DMS 273 (cell line): Measurements from ENCODE around the gene ONECUT3.

ENCODE experiments used
- DNase-seq: peaks from one replicate; lab custom pipeline; 2025; ENCODE audit not compliant: unreplicated experiment; lab: John Stamatoyannopoulos, UW

Gene ONECUT3

DNA sequence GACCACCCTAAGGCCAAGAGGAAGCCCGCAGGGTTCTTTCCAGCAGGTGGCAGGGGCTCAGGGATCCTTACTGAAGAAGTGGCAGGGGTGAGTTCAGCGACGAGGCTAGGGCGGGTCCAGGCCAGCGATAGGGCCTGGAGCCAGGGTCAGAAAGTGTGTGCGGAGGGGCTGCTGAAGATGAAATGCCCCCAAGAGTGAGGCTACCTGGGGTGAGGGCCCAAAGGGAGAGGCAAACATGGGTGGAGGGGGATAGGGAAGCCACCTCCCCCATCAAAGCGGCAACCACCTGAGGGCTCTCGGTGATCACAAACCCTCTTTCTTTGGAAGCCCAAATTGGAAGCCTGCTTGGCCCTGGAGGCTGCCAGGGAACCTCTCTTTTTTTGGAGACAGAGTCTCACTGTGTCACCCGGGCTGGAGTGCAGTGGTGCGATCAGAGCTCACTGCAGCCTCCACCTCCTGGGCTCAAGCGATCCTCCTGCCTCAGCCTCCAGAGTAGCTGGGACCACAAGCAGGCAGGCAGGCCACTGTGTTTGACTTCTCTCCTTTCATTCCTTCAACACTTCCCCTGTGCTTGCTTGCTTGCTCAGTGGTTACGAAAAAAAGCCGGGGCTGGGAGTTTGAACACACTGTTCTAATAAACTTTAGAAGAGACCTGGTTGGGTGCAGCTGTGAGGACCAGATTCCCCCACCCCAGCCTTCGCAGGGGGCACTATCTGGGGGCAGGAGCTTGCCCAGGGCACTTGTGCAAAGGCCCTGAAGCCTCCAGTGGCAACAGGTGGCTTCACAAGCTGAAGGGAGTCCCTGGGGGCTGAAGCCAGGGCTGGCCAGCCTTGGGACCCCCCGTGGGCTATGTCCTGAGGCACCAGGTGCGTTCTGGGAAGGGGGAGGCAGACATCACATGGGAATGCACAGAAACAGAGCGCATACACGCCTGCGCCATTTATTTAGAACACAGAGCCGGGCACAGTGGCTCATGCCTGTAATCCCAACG lies 60.2 kb downstream of the ONECUT3 start:
- no peak for DNase-seq

DNA sequence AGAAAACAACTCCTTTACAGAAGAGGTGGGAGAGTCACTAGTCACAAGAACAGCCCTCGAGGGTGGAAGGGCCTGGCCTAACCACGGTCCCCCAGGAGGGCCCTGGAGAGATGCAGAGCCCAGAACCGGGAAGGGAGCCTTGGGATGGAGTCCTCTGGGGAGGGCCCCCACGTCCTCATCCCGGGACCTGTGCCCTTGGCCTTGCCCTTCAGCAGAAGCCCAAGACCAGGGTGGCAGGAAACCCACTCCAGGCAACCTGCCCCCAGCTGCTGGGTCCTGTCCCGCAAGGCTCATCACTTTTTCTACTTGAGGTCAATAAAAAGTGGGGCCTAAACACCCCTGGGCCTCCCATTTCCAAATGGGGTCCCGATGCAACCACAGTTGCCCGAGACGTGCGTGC lies 61.1 kb downstream of the ONECUT3 start:
- no peak for DNase-seq

DNA sequence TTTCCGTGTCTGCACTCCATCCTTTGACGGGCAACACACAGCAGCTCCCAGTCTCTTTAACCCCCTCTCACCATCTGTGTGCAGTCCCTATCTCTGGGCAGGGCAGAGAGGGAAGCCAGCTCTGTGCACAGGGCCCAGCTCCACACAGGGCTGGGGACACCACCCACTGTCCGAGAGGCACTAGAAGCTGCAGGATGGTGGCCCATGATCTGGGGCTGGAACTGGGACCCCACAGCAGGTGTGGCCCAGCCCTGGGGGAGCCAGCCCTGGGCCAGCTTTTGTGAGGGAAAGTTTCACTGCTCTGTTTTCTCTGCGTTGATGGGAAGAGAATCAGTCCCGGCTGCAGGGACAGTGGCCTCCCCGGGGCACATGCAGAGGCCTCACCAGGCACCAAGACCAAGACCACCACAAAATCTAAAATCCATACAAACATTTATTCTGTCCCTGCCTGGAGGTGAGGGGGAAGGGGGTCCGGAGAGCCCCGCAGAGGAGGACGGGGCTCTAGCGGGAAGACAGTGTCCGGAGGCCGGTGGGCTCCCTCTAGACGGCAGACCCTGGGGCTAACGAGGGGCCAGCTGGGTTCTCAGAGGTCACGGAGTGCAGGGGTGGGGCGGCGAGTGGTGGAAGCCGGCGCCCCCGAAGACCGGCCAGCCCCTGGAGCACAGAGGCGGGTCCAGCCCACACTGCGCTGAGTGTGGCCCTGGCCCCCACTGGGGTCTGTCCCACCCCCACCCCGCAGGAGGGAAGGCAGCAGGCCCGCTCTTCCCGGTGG lies 61.7 kb downstream of the ONECUT3 start:
- peak; percentile 35 for DNase-seq

DNA sequence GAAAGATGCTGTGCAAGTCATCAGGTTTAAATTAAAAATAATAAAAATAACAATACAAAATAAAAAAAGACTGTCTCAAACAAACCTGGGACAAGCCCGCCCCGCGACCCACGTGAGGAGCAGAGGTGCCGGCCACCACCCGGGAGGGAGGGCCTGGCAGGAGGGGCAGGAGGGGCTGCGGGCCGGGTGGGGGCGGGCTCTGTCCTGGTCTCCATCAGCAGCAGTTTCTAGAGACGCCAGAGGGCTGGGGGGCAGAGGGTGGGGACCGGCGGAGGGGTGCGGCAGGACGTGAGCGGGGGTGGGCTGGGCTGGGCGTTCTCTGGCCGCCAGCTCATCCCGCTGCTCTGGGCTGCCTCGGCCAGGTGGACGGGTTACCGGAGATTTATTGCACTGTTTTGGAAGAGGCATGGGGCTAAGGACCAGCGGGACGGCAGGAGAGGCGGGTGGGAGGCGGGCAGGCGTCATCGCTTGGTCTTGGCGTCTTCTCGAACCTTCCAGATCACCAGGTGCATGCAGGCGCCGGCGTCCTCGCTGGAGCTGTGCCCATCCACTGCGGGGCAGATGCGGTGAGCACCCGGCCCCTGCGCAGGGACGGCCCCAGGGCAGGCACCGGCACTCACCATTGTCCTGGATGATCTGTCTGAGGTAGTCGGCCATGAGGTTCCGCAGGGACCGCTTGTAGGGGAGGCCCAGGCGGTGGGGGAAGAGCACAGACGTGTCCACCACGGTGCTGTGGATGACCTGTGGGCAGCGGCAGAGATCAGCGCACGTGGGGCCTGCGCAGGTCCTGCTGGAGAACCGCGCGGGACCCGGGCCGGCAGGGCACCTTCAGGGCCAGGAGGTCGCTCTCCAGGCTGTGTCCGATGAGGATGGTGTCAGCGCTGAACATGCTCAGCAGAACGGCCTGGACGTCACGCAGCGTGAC lies 62.6 kb downstream of the ONECUT3 start:
- no peak for DNase-seq

DNA sequence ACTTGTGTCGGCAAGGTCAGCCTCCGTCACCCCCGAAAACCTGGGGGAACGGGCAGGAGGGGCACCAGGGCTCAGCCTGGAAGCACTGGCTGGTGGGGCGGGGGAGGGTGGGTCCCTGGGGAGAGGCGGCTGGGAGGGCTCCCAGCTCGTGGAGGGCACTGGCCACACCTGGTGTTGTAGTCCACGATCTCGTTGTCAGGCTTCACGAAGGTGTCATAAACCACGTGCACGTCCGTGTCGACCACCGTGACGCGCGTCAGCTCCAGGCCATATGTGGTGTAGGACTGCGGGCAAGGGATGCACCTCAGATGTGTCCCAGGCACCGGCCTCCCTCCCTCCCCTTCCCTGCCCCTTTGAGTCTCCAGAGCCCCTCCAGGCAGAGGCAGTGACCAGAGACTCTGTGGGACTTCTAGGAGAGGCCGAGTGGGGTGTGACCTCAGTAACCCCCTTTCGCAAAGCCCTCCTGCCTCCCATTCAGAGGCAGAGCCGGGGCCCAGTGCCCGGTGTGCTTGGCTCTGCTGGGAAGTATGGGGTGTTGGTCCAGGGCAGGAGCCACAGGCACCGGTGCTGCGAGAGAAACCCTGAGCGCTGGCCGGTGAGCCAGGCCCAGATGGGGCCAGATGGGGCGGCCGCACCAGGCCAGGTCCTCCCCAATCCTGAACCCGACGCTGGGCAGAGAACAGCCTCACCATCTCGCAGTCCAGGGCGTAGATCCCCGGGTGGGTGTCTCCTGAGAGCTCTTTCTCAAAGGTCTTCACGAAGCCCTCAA lies 63.4 kb downstream of the ONECUT3 start:
- no peak for DNase-seq

DNA sequence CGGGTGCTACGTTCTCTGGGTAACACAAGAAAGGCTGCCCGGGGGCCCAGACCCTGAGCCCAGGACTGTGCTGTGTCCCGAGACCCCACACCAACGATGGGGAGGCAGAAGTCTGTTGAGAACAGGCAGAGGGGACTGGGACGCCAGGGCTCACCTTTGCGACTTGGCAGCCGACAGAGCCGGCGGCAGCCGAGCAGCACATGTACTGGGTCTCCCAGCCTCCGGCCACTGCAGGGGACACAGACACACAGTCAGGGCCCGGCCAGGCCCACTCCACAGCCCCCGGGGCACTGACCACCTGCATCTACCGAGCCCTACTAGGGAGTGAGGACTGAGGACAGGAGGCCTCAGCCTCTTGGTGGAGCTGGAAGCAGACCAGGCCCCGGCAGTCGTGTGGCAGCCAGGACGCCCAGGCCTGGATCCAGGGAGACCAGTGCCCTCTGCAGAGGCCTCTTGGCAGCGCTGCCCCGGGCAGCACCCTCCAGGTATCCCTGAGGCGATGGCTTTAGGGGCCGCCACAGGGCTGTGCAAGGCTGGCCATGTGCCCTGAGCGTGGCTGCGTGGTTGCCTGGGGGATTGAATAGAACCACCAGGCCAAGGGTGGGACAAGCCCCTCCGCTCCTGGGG lies 64.4 kb downstream of the ONECUT3 start:
- no peak for DNase-seq

DNA sequence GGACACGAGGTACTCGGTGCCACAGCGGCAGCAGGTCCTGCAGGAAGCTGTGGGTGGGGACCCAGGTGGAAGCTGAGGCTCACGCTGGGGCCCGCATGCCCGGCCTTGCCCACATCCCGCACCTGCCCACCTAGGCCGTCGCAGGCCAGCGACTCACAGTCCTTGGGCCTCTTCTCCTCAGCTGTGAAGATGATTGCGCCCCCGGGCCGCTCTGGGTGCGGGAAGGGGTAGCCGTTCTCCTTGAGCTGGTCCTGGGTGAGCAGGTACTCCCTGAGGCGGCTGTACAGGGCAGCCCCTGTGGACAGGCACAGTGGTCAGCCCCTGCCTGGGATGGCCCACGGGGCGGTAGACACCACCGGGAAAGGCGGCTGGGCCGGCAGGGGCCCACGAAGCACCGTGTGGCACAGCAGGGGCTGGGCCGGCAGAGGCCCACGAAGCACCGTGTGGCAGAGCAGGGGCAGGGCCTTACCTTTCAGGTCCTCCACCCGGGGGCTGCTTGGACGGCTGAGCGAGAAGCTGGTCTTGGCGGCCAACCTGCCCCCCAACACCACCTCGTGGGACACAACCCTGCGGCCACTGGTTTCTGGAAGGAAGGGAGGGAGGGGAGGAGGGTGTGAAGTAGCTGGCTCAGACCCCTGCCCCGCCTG lies 65.4 kb downstream of the ONECUT3 start:
- no peak for DNase-seq

DNA sequence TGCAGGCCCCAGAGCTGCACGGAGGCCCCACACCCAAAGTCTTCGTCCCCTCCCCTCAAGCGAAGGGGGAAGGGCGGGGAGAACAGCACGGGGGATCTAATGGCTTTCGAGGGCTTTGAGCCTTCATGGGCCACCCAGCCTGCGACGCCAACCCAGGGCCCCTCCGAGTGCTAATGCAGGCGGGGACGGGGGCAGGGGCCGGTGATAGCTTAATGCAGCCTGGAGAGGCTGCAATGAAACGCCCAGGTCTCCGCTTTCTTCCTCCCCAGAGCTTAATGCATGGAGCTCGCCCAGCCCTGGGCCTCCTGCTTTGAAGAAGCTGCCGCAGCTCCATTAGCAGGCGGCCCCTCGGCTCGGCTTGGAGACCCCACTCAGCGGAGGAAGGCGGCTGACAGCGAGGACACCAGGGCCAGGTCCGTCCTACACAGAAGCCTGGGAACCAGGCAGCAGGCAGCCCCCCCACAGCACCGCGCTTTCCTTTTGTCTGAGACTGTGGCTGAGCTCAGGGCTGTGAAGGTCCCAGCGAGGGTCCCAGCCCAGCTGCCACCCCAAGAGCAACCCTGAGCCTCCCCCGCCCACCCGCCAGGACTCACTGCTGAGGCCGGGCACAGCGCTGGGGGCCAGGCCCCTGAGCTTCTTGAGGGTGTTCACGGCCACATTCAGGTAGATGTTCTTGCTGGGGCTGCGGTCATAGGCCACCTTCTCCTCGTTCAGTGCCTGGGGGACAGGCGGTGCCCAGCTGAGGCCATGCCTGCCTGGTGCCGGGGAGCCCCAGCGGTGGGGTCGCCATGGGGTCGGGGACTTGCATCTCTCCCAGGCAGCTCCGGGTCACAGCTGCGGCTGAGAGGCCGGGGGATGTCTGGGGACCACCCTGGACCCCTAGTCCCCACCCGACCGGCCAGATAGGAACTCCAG lies 66.3 kb downstream of the ONECUT3 start:
- DNase-seq, result no peak

DNA sequence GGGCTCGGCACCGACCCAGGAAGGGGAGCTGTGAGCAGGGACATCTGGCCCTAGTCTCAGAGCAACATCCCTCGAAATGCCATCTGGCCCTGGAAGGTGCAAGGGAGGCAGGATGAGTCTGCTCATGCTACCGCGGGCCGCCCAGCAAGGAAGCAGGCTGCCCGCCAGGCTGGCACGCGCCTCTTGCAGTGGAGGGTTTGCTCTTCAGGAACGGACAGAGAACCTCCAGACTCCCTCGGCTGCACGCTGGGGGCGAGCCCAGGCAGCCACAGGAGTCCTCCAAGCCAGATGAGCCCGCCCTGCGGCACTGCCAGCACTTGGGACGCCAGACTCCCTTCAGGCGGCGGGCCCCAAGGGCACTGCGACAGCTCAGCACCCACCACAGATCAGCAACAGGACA lies 68.9 kb downstream of the ONECUT3 start:
- peak; percentile 93 for DNase-seq

DNA sequence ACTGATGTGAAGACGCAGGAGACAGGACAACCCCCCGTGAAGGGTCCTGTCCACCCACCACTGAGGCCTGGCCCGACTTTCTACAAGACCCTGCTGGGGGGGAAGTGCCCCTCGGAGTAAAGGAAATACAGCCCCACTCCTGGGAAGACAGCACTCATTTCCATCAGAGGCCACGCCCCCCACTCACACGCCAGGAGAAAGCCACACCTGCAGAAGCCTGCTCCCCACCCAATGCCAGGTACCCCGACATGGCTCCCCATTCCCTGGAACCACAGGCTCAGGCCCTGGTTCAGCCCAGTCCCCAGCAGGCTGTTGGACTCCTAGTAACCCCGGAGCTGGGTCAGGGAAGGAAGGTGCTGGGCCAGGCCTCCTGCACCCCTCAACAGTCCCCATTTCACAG lies 69.7 kb downstream of the ONECUT3 start:
- no peak for DNase-seq

DNA sequence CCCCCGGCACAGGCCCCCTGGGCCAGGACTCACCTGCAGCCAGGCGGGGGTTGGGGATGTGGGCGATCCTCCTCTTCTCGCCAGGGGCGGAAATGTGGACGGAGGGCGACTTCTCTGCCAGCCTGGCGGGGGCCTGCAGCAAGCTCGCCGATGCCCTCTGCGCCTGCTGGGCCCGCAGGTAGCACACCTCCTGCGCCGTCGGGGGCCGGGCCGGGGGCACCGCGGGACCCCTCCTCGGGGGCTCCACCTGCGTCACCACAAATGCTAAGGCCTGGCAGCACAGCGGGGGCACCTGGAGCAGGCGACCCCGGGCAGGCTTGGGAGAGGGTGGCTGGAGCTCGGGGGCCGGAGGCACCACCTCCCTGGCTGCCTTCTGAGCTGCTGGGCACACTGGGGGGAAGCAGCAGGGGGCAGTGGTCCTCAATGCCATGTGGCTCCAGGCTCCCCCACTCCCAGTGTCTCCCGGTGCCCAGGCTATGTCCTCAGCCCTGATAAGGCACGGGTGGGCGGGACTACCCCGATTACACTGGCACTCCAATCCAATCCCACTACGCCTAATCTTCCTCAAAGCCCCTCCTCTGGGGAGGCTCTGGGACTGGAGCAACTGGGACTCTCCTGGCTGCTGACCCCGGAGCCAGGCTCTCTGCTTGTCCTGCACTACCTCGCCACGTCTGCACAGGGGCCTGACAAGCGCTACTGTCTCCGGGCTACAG lies 70.4 kb downstream of the ONECUT3 start:
- DNase-seq, result no peak

DNA sequence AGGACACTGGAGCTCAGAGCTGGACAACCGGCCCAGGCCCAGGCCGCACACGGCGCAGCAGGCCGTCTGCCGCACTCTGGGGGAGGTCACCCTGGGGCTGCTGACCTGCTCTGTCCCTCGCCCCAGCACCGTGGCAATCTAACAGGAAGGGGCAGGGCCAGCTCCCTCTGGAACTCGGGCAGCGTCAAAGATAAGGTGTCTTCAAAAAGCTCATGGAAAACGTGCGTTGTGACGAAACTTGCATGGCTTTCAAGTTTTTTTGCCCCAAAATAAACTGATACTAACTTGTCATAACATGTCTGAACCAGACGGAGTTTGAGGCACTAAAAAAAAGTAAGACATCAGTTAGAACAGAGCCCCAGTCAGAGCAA lies 70.9 kb downstream of the ONECUT3 start:
- DNase-seq, result no peak

DNA sequence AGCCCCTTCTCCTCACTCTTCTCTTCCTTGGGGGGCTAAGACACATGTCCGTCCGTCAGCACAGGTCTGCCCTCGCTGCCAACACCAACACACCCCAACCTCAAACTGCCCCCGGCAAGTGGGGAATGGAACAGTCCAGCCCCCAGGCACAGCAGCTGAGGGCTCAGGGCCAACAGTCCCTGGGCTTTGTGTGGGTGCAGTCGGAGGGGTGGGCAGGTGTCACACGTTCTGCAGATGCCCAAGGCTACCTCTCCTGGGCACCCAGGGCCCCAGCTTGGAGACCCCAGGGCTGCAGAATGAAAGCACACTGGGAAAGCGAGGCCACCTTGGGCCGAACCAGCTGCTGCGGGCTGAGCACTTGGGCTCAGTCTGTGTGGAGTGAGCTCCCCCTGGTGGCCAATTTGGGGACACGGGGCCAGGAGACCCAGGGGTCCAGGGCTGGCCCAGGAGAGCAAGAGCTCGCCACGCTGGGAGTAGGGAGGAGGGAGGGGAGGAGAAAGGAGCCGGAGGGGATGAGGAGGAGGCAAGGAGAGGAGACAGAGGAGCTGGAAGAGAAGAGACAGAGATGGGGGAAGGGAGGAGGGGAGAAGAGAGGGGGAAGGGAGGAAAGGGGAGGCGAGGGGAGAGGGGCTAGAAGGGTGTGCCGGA lies 72.7 kb downstream of the ONECUT3 start:
- peak; percentile 91 for DNase-seq

DNA sequence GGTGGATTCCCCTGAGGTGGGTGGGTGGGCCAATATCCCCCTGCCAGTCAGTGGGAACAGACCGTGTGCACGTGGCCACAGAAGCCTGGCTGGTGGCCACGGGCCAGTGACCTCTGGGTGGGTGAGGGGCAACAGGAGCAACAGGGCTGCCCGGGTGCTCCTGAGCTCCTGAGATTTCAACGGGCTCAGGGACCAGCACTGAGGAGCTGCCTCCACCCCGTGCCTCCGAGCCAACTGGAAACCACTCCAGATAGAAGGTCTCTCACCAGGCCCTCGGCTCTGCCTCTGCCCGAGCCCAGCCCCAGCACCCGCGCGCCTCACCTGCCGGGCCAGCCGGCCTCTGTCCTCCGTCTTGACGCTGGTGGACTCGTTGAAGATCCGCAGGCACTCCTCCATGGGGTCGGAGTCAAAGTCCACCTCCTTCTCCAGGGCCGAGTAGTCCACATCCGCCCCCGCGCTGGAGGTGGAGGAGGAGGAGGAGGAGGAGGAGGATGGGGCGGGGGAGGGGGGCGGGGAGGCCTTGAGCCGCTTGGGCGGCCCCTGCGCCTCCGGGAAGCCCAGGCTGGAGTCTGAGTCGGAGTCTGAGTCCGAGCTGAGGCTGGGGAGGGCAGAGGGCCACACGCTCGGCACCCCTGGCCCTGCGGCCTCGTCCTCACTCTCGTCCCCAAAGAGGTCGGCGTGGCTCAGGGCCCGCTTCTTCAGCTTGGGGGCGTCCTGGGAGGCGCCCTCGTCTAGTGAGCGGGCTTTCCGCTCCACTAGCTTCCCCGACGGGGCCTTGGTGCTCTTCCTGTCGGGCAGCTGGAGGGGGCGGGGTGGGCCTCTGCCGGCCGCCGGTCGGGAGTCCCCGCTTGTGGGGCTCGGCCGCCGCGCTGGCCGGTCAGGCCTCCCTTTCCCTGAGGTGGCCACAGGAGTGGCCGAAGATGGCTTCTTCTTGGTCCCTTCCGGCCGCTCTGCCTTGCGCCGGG lies 73.5 kb downstream of the ONECUT3 start:
- DNase-seq, result peak; percentile 54

DNA sequence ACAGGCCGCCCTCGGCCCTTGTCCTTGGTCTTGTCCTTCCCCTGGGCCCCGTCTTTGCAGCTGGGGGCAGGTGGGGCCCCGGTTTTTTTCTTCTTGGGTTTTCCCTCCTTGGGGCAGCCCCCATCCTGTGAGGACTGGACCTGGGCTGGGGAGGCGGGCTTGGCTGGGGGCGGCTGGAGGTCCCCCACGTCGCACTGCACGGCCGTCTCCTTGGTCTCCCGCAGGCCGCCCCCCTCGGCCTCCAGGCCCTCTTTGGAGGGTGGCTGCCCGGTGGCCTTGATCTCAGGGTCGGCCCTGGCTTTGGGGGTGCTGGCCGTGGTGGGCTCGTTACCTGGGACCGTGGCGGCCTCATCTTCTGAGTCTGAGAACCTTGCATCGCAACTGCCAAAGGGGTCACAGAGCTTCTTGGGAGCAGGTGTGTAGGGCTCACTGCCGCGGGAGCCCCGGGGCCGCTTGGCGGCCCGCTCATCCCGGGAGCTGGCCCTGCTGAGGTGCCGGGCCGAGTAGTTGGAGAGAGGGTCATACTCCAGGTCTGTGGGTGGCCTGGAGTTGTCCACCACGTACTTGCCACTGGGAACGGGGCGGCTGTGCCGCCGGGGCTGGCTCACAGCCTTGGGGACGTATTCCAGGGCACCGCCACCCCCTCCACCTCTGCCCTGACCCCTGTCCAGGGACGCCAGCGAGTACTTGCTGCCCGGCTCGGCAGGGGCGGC lies 74.4 kb downstream of the ONECUT3 start:
- no peak for DNase-seq
